HepG2 (cell line): Measurements from ENCODE around the gene IRAK1BP1. TPM values are rescaled to one million over a fixed set of nuclear protein-coding genes. Genes with fewer than 3 reads are reported as not detected.

Experiments used
- ELF1 ChIP-seq: sonication (generic); formaldehyde crosslinking; IDR thresholded peaks from 2 replicates; pipeline ENCODE4 v1.4.0; 2020; ENCODE audit warnings: missing genetic modification reagents
- FOXK1 ChIP-seq: sonication (generic); formaldehyde crosslinking; IDR thresholded peaks from 2 replicates; pipeline ENCODE4 v1.4.0; 2020; ENCODE audit warnings: low read depth, missing genetic modification reagents, borderline replicate concordance
- KDM2A ChIP-seq: sonication (generic); formaldehyde crosslinking; IDR thresholded peaks from 2 replicates; pipeline ENCODE4 v1.4.0; 2020; ENCODE audit warnings: low read depth, missing genetic modification reagents, borderline replicate concordance
- MEIS1 ChIP-seq: sonication (generic); formaldehyde crosslinking; IDR thresholded peaks from 2 replicates; pipeline ENCODE4 v1.9.0; 2021; ENCODE audit warnings: mild to moderate bottlenecking, missing genetic modification reagents, moderate library complexity, borderline replicate concordance
- MTF2 ChIP-seq: sonication (generic); formaldehyde crosslinking; IDR thresholded peaks from 2 replicates; pipeline ENCODE4 v1.5.0; 2020; ENCODE audit warnings: missing genetic modification reagents, borderline replicate concordance
- NCOA2 ChIP-seq: sonication (generic); formaldehyde crosslinking; IDR thresholded peaks from 2 replicates; pipeline ENCODE4 v1.8.0; 2022; ENCODE audit warnings: inconsistent platforms
- NKX3-1 ChIP-seq: sonication (generic); formaldehyde crosslinking; IDR thresholded peaks from 2 replicates; pipeline ENCODE4 v1.5.0; 2020; ENCODE audit warnings: missing genetic modification reagents
- ONECUT2 ChIP-seq: sonication (generic); formaldehyde crosslinking; IDR thresholded peaks from 2 replicates; pipeline ENCODE4 v1.4.0; 2020; ENCODE audit warnings: missing genetic modification reagents
- PBX3 ChIP-seq: sonication (generic); formaldehyde crosslinking; IDR thresholded peaks from 2 replicates; pipeline ENCODE4 v1.8.1; 2023; ENCODE audit warnings: missing genetic modification reagents, inconsistent platforms, borderline replicate concordance
- RARG ChIP-seq: sonication (generic); formaldehyde crosslinking; IDR thresholded peaks from 2 replicates; pipeline ENCODE4 v1.4.0; 2020; ENCODE audit warnings: low read depth, mild to moderate bottlenecking, missing genetic modification reagents
- RELA ChIP-seq: sonication (generic); formaldehyde crosslinking; IDR thresholded peaks from 2 replicates; pipeline ENCODE4 v1.4.0; 2020; ENCODE audit warnings: missing genetic modification reagents
- RNF2 ChIP-seq: fragments of 450-650 bp; conservative IDR thresholded peaks from 2 replicates; pipeline ENCODE4 v1.6.1; 2016; ENCODE audit warnings: low read depth
- SIX1 ChIP-seq: sonication (generic); formaldehyde crosslinking; IDR thresholded peaks from 2 replicates; pipeline ENCODE4 v1.4.0; 2020; ENCODE audit warnings: missing genetic modification reagents, borderline replicate concordance
- ZBTB49 ChIP-seq: sonication (generic); formaldehyde crosslinking; IDR thresholded peaks from 2 replicates; pipeline ENCODE4 v1.4.0; 2020; ENCODE audit warnings: missing genetic modification reagents, borderline replicate concordance
- ZC3H13 ChIP-seq: sonication (generic); formaldehyde crosslinking; IDR thresholded peaks from 2 replicates; pipeline ENCODE4 v1.8.1; 2023; ENCODE audit warnings: mild to moderate bottlenecking, missing genetic modification reagents, moderate library complexity
- ZKSCAN8 ChIP-seq: IDR thresholded peaks from 2 replicates; pipeline ENCODE4 v1.6.1; 2016; ENCODE audit warnings: borderline replicate concordance, missing genetic modification reagents, missing compliant biosample characterization
- ZNF30 ChIP-seq: sonication (generic); formaldehyde crosslinking; IDR thresholded peaks from 2 replicates; pipeline ENCODE4 v1.5.0; 2020; ENCODE audit warnings: mild to moderate bottlenecking, missing genetic modification reagents
- ZNF33B ChIP-seq: sonication (generic); formaldehyde crosslinking; IDR thresholded peaks from 2 replicates; pipeline ENCODE4 v1.5.1; 2020; ENCODE audit warnings: mild to moderate bottlenecking, missing genetic modification reagents
- ZNF362 ChIP-seq: sonication (generic); formaldehyde crosslinking; IDR thresholded peaks from 2 replicates; pipeline ENCODE4 v1.4.0; 2020; ENCODE audit warnings: missing genetic modification reagents, mild to moderate bottlenecking, borderline replicate concordance
- ZNF501 ChIP-seq: sonication (generic); formaldehyde crosslinking; IDR thresholded peaks from 2 replicates; pipeline ENCODE4 v1.5.1; 2020; ENCODE audit warnings: mild to moderate bottlenecking, moderate library complexity, missing genetic modification reagents
- ZNF839 ChIP-seq: sonication (generic); formaldehyde crosslinking; IDR thresholded peaks from 2 replicates; pipeline ENCODE4 v1.4.0; 2020; ENCODE audit warnings: missing genetic modification reagents, mild to moderate bottlenecking, borderline replicate concordance
- polyA plus RNA-seq, 8 experiments: library from polyadenylated mRNA; depleted of rRNA in 3 of 8; stranded (reverse) in 7 of 8; unstranded in 1 of 8; fragments of >200 nt; fragmentation: Illumina TruSeq in 4 of 8; extraction: Trizol in 4 of 8; gene quantifications; 2 replicates each; pipeline versions ENCODE4 v1.2.1 to v1.2.3, GENCODE V29; 2011 to 2016; ENCODE audit warnings: low read depth in 4 of 8, missing spikeins in 1 of 8, mixed read lengths in 1 of 8; ENCODE audit not compliant: insufficient read depth in 1 of 8
- total RNA-seq, 5 experiments: library from RNA; depleted of rRNA; stranded (reverse); fragments of >200 nt; fragmentation: Illumina TruSeq; extraction: Trizol; gene quantifications; 2 replicates each; pipeline ENCODE4 v1.2.3, GENCODE V29; 2016; ENCODE audit warnings: low read depth in 1 of 5

IRAK1BP1 gene
- total and polyA plus RNA-seq, 2 of the 13 experiments (the other 11 are each of a cell fraction or from before 2014, with no cell fraction given) = 0.86 to 1.5 TPM

- TF ChIP-seq ZBTB49 = no peak
- TF ChIP-seq RNF2 = no peak
- no peak; the same call in 1 of the 2 replicates for TF ChIP-seq NCOA2 (CRISPR knock-in tag)
- TF ChIP-seq ZKSCAN8 (CRISPR knock-in tag) = no peak
- no peak for TF ChIP-seq ONECUT2 (CRISPR knock-in tag)
- no peak for TF ChIP-seq PBX3 (CRISPR knock-in tag)
- TF ChIP-seq KDM2A (CRISPR knock-in tag) = peak; percentile 81; the same call in 1 of the 2 replicates
- peak; percentile 93 for TF ChIP-seq ZNF501
- TF ChIP-seq SIX1 (CRISPR knock-in tag) = no peak
- TF ChIP-seq ZNF839 (CRISPR knock-in tag) = no peak
- TF ChIP-seq ELF1 (CRISPR knock-in tag) = 0 out of 2 replicates have a peak, but pooled peaks have one; percentile 33
- TF ChIP-seq ZNF362 (CRISPR knock-in tag) = no peak
- no peak; the same call in 1 of the 2 replicates for TF ChIP-seq FOXK1 (CRISPR knock-in tag)
- TF ChIP-seq NKX3-1 (CRISPR knock-in tag) = no peak
- TF ChIP-seq ZNF33B (CRISPR knock-in tag) = 0 out of 2 replicates have a peak, but pooled peaks have one; percentile 62
- TF ChIP-seq ZC3H13 = no peak
- TF ChIP-seq RARG (CRISPR knock-in tag) = no peak
- no peak for TF ChIP-seq RELA (CRISPR knock-in tag)
- no peak for TF ChIP-seq ZNF30
- TF ChIP-seq MEIS1 (CRISPR knock-in tag) = no peak
- no peak for TF ChIP-seq MTF2
Observed at GRCh38 chr6:78867370-78868040, at the start of gene IRAK1BP1 (continued).
